ENCODE measurements around the gene LBH.
A peak's percentile ranks its signal among the peaks of the same experiment; 100 is the strongest.

LBH gene

DNA sequence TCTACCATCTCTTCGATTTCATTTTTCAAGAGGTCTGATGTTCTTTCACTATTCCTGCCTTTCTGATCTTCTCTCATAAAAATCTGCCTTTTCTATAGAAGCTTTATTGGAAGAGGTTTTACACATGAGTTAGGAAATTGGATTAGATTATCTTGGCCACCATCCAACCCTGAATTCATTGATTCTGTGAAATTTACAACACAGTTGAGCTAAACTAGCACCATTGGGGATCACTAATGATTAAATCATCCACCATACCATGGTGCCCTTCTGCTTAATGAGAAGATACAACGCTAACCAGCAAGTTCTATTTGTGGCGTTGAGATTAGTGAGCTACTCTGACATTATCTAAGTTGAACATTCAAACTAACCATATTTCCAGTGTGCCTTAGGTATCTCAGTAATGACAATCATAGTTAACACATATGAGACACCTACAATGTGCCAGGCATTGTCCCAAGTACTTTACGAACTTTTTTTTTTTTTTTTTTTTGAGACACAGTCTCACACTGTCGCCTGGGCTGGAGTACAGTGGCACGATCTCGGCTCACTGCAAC, 17.3 kb upstream of the LBH start:
- H3K27ac ChIP-seq, result no peak overlapping the region
- DNase-seq (ENCODE audit: low read depth, low spot score), result no peak

DNA sequence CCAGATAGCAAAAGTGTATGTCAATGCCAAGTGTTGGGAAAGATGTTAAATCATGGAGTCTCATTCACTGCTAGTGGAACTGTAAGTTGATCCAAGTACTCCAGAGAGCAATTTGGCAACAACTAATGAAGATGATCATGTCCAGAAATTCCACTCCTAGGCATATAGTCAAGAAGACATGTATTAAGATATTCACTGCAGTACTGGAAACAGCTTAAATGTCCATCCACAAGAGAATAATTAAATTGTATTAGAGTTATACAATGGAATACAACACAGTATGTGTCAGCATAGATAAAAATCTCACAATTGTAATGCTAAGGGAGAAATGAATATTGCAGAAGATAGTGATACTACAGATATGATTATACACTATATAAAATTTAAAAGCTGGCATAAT, 15.2 kb upstream of the LBH start:
- H3K27ac ChIP-seq, result no peak overlapping the region
- DNase-seq (ENCODE audit: low read depth, low spot score), result no peak

GRCh38 chr2:30217644-30218337, 13.5 kb upstream of the LBH start:
- DNase-seq (ENCODE audit: low read depth, low spot score), result peak; percentile 75
- H3K27ac ChIP-seq, result peak overlapping the region; percentile 66

GRCh38 chr2:30218338-30218713, 13.0 kb upstream of the LBH start:
- H3K27ac ChIP-seq, result peak overlapping the region; percentile 66
- DNase-seq (ENCODE audit: low read depth, low spot score), result no peak

DNA sequence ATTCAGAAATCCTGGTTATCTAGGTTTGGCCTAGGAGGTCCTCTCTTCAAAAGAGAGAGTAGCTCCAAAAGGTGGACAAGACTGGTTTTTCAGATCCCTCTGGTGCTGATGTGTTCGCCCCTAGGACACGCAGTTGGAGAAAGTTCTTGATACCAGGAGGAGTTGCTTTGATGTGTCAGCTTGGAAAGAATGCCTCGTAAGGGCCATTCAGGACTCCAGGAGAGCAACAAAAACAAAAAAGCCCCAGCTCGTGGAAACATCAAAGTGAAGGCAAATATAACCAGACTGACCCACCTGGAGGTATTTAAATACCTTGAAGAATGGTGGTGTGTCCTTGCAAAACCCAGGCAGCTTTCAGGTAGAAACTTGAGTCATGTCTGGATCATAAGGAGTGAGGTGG, 12.5 kb upstream of the LBH start:
- H3K27ac ChIP-seq, result peak overlapping the region; percentile 66
- DNase-seq (ENCODE audit: low read depth, low spot score), result peak; percentile 39

- no peak for DNase-seq (ENCODE audit: low read depth, low spot score)
- no peak overlapping the region for H3K27ac ChIP-seq
These were observed 11.2 kb upstream of the LBH start for GRCh38 chr2:30219886-30220875.

DNA sequence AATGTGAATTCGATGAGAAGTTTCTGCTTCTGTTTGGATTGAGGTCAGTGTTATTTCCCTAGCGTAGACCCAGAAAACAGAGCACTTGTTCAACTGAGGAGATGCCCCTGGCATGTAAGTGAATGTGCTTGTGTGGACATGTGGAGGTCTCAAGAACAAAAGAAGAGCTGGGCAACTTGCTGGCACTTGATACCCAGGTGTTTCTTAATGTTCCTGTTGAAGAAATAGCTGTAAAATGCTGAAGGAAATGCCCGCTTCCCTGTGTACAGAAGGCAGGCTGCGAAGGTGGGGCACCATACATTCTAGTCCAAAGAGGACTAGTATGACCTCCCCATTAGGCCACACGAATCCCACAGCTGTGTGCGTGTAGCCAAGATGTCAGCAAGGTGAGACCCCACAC, 9.8 kb upstream of the LBH start:
- peak; percentile 26 for DNase-seq (ENCODE audit: low read depth, low spot score)
- no peak overlapping the region for H3K27ac ChIP-seq

GRCh38 chr2:30222031-30222430, 9.3 kb upstream of the LBH start:
- no peak overlapping the region for H3K27ac ChIP-seq
- no peak for DNase-seq (ENCODE audit: low read depth, low spot score)

- no peak for DNase-seq (ENCODE audit: low read depth, low spot score)
These were observed 8.5 kb upstream of the LBH start for GRCh38 chr2:30222636-30223360.

DNA sequence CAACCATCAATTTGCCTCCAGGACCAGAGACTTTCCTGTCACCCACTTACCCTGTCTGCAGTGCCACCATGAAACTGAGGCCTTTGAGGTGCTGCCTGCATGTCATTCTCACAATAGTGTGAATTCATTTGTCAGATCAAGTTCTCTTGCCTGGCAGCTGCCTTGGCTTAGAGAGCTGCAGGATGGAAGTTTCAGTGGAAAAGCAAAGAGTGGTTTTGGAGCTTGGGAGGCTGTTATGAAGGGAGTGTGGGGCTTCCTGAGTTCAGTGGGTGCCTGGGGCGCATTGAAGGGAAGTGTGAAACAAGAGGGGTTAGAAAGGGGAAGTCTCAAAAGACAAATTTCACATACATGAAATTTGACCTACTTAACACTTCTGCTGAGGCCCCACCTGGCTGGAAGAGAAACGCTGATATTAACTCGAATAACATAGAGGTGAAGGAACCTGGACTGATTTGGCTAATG, 7.9 kb upstream of the LBH start:
- DNase-seq (ENCODE audit: low read depth, low spot score), result no peak
- no peak overlapping the region for H3K27ac ChIP-seq

More at GRCh38 chr2:30222636-30223360, 8.5 kb upstream of the LBH start:
- no peak overlapping the region for H3K27ac ChIP-seq

GRCh38 chr2:30224151-30224550, 7.2 kb upstream of the LBH start:
- no peak overlapping the region for H3K27ac ChIP-seq
- DNase-seq (ENCODE audit: low read depth, low spot score), result no peak

DNA sequence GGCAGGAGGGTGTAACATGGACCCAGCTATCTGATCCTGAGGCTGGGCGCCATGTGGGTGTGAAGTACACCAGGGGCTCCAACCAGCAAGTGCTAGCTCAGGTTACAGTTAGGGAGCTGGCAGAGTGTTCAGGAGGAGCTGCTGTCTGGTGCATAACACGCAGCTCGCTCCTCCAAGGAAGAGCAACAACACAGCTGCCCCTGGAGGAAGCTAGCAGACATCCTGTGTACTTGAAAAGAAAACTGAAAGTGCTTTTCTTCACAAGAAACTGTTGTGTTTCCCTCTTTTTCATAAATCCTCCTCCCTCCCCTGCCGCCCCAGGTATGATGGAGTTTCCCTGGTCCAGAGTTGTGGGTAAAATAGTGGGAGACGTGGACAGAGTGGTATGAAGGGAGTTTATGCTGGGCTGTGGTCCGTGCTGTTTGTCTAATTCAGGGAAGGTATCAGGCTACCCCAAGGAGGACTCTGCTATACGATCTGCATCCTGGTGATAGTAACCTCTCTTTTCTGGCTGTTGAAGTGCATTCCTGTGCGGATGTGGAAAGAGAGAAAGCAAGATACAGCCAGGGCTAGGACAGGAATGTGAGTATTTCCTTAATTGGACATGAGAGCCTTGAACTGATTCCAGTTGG, 6.1 kb upstream of the LBH start:
- H3K27ac ChIP-seq, result no peak overlapping the region
- no peak for DNase-seq (ENCODE audit: low read depth, low spot score)

- DNase-seq (ENCODE audit: low read depth, low spot score), result no peak
- H3K27ac ChIP-seq, result no peak overlapping the region
These were observed 4.9 kb upstream of the LBH start for GRCh38 chr2:30226144-30227032.

DNA sequence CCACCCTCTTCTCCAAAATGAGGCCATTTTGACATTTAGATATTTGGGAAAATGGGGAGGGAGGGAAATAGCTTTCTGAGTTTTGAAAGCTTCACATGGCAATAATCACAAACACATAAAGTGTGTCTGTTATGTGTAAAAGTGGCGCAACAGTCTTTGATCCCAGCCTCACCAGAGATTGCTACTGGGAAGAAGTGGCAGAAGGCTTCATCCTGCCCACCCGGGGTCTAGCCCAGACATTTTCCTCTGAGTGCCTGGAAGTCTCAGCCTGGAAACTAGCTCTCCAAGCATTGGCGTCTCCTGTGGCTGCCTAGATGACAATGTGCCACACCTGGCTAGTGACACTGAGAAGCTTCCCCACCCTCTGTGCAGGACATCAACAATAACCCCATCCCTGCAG, 1.7 kb upstream of the LBH start:
- no peak overlapping the region for H3K27ac ChIP-seq
- DNase-seq (ENCODE audit: low read depth, low spot score), result no peak

GRCh38 chr2:30230497-30231211, 680 bp upstream of the LBH start:
- DNase-seq (ENCODE audit: low read depth, low spot score), result no peak

DNA sequence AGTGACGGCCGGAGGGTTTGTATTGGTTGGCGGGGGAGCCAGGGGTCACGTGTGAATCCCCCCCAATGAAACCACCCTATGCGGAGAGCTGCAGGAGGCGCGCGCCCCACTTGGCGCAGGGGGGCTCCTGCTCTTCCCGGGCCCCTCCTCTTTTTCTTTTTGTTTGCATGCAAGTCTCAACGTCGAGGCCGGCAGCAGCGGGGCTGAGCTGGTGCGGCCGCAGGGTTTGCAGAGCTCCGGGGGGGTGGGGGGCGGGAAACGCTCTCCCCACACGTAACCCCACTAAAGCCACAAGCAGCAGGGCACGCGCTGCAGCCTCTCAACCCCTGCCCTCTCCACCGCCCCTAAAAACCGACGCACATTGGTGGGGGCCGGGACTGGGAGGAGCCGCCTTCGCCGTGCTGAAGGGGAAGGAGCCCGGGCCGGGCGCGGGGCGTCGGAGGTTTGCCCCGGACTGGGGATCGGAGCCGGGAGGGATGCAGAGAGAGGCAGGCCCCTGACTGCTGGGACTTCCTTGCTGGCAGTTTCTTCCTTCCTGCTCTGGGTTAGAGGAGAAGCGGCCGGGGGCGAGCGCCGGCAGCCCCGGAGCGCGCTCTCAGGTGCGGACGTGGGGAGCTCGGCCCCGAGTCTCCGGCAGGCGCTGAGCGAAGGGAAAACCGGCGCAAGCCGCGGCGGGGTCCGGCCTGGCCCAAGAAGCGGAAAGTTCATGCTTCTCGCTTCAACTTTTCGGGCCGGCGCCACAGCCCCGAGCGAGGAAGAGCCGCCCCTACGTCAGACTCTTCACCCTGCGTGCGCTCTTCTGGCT, 864 bp downstream of the LBH start:
- H3K27ac ChIP-seq, result peak overlapping the region; percentile 27

More at GRCh38 chr2:30230497-30231211, 680 bp upstream of the LBH start:
- no peak overlapping the region for H3K27ac ChIP-seq

GRCh38 chr2:30232801-30233130, 1.4 kb downstream of the LBH start:
- no peak for DNase-seq (ENCODE audit: low read depth, low spot score)

More for the DNA sequence above, 864 bp downstream of the LBH start:
- DNase-seq (ENCODE audit: low read depth, low spot score), result no peak

More at GRCh38 chr2:30232801-30233130, 1.4 kb downstream of the LBH start:
- no peak overlapping the region for H3K27ac ChIP-seq
